Fibroblast of the aortic adventitia (primary cell): ENCODE measurements around the gene NMNAT2. TPM values are rescaled to one million over a fixed set of nuclear protein-coding genes. Genes with fewer than 3 reads are reported as not detected.

ENCODE experiments used
- DNase-seq: peaks from one replicate; pipeline ENCODE4 v3.0.0-alpha.2; 2010; ENCODE audit warnings: low read depth
- H3K4me3 ChIP-seq: 2 replicates; pipeline ENCODE4 v1.5.1; 2011; ENCODE audit warnings: low read depth, mild to moderate bottlenecking, control low read depth, low read length, moderate library complexity
- CTCF ChIP-seq: IDR thresholded peaks from 2 replicates; pipeline ENCODE4 v1.5.1; 2011; ENCODE audit warnings: mild to moderate bottlenecking, low read length, control low read depth, inconsistent platforms; ENCODE audit not compliant: insufficient read depth
- total RNA-seq: library from RNA; depleted of rRNA; stranded (reverse); fragments of >200 nt; gene quantifications from 2 replicates; pipeline ENCODE4 v1.2.3, GENCODE V29; 2012; ENCODE audit warnings: low replicate concordance

Gene NMNAT2
- total RNA-seq, 1 donor = 3.4 TPM

GRCh38 chr1:183218971-183219615 is 199.1 kb downstream of the NMNAT2 start:
- DNase-seq = no peak
- no peak for TF ChIP-seq CTCF
- no peak overlapping the region for H3K4me3 ChIP-seq

GRCh38 chr1:183218027-183218618 is 200.1 kb downstream of the NMNAT2 start:
- H3K4me3 ChIP-seq = no peak overlapping the region
- TF ChIP-seq CTCF = no peak
- DNase-seq = no peak

- H3K4me3 ChIP-seq = no peak overlapping the region
- TF ChIP-seq CTCF = no peak
- no peak for DNase-seq
Observed at GRCh38 chr1:183215936-183216335, 202.2 kb downstream of the NMNAT2 start.

GRCh38 chr1:183215076-183215720 is 203.0 kb downstream of the NMNAT2 start:
- DNase-seq = no peak
- no peak overlapping the region for H3K4me3 ChIP-seq
- TF ChIP-seq CTCF = no peak

- no peak for DNase-seq
- no peak overlapping the region for H3K4me3 ChIP-seq
- TF ChIP-seq CTCF = no peak
Observed at GRCh38 chr1:183214021-183214970, 203.9 kb downstream of the NMNAT2 start.

GRCh38 chr1:183212870-183213269 is 205.3 kb downstream of the NMNAT2 start:
- H3K4me3 ChIP-seq = no peak overlapping the region
- no peak for TF ChIP-seq CTCF
- no peak for DNase-seq
